Tibial artery (tissue), 4 donors: Measurements from ENCODE around the gene TGFB1.
A peak's percentile ranks its signal among the peaks of the same experiment; 100 is the strongest.

Experiments
- DNase-seq, 2 donors: peaks; one replicate each; pipeline ENCODE4 v3.0.0-alpha.2; 2019
- H3K27ac ChIP-seq, 2 donors: fragments of 200-600 bp; sonication (generic) in 1 of 2; 1 replicate in 1 of 2; 2 replicates in 1 of 2; pipeline ENCODE4 v1.5.1; 2018 to 2019; ENCODE audit warnings: mild to moderate bottlenecking in 1 of 2
- H3K27me3 ChIP-seq, 2 donors: fragments of 200-600 bp; sonication (generic) in 1 of 2; one replicate each; pipeline versions ENCODE4 v1.5.1 to v1.6.0; 2016 to 2019
- H3K36me3 ChIP-seq, 3 donors: fragments of 200-600 bp; sonication (generic) in 2 of 3; one replicate each; pipeline ENCODE4 v1.5.1; 2016 to 2019; ENCODE audit warnings: mild to moderate bottlenecking in 2 of 3
- H3K4me1 ChIP-seq, 4 donors: fragments of 200-600 bp; sonication (generic) in 2 of 4; 1 replicate in 3 of 4; 2 replicates in 1 of 4; pipeline ENCODE4 v1.5.1; 2016 to 2019
- H3K4me3 ChIP-seq, 2 donors: fragments of 200-600 bp; sonication (generic) in 1 of 2; 1 replicate in 1 of 2; 2 replicates in 1 of 2; pipeline ENCODE4 v1.5.1; 2018 to 2019; ENCODE audit warnings: mild to moderate bottlenecking in 2 of 2
- H3K9me3 ChIP-seq, 3 donors: fragments of 200-600 bp; sonication (generic) in 1 of 3; one replicate each; pipeline ENCODE4 v1.5.1; 2016 to 2019
- intact Hi-C: fragments of 100-400 bp; cut with DNase I; formaldehyde crosslinking; loops from one replicate; pipeline ENCODE4 v1.15.0; 2023; ENCODE audit warnings: low total_unique reads
- TF ChIP-seq, protein P1 (sequence below), 2 experiments: fragments of 200-600 bp in 1 of 2; fragments of 450-650 bp in 1 of 2; IDR thresholded peaks; one replicate each; pipeline ENCODE4 v1.5.1; 2017 to 2019; ENCODE audit warnings: antibody characterized with exemption in 2 of 2, mild to moderate bottlenecking in 1 of 2, moderate library complexity in 1 of 2

TGFB1 gene

GRCh38 chr19:41328842-41329225 is 24.9 kb downstream of the TGFB1 start:
- Histone ChIP-seq H3K27ac (peak overlapping the region in 1 of 2 donors; percentile 93), H3K36me3 (peaks cover 16 to 46% (median 21%) of the 10 kb centered on the region in 3 donors), H3K4me3 (no peak overlapping the region), H3K9me3 (no peaks in the 10 kb centered on the region), H3K4me1 (peaks cover 0 to 50% (median 44%) of the 10 kb centered on the region in 4 donors), H3K27me3 (no peaks in the 10 kb centered on the region)
- TF ChIP-seq, protein P1, sequence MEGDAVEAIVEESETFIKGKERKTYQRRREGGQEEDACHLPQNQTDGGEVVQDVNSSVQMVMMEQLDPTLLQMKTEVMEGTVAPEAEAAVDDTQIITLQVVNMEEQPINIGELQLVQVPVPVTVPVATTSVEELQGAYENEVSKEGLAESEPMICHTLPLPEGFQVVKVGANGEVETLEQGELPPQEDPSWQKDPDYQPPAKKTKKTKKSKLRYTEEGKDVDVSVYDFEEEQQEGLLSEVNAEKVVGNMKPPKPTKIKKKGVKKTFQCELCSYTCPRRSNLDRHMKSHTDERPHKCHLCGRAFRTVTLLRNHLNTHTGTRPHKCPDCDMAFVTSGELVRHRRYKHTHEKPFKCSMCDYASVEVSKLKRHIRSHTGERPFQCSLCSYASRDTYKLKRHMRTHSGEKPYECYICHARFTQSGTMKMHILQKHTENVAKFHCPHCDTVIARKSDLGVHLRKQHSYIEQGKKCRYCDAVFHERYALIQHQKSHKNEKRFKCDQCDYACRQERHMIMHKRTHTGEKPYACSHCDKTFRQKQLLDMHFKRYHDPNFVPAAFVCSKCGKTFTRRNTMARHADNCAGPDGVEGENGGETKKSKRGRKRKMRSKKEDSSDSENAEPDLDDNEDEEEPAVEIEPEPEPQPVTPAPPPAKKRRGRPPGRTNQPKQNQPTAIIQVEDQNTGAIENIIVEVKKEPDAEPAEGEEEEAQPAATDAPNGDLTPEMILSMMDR (IDR thresholded peaks at IDR 0.05), result no peak
- intact Hi-C loops, result no loop called here
- DNase-seq, result peak in 1 of 2 donors; percentile 37

DNA sequence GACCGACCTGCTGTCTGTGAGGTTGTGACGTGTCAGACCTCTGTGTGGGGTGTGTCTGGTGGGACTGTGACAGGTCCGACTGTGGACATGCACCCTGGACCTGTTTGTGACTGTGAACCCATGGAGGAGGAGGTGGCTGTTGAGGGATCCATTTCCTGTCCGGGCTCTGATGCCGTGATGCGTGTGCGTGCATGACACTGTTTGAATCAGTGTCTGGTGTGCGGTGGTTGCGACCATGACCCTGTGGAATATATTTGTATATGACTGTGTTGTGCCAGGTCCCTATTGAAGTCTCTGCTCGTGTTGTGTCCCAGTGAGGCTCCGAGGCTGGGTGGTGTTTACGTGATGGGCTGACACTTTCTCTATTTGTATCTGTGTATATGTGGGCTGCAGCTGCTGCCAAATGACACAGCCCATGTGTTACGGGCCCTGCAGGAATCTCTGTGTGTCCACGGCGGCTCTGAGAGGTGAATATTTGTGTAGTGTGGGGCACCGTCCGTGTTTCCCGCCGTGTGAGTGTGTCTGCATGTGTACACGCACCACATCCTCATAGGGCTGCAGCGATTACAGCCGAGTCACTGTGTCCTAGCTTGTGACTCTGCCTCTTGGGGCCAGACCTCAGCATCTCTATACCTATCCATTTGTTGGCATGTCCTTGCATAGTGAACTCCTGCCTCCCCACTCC is 25.4 kb downstream of the TGFB1 start:
- intact Hi-C loops, result no loop called here
- Histone ChIP-seq H3K9me3 (no peaks in the 10 kb centered on the region), H3K27ac (peak overlapping the region; percentile 89 to 93), H3K4me1 (peaks cover 0 to 55% (median 49%) of the 10 kb centered on the region in 4 donors), H3K27me3 (no peaks in the 10 kb centered on the region), H3K4me3 (no peak overlapping the region), H3K36me3 (peaks cover 16 to 46% (median 16%) of the 10 kb centered on the region in 3 donors)
- DNase-seq, result peak in 1 of 2 donors; percentile 34
- TF ChIP-seq, protein P1 (IDR thresholded peaks at IDR 0.05), result no peak

DNA sequence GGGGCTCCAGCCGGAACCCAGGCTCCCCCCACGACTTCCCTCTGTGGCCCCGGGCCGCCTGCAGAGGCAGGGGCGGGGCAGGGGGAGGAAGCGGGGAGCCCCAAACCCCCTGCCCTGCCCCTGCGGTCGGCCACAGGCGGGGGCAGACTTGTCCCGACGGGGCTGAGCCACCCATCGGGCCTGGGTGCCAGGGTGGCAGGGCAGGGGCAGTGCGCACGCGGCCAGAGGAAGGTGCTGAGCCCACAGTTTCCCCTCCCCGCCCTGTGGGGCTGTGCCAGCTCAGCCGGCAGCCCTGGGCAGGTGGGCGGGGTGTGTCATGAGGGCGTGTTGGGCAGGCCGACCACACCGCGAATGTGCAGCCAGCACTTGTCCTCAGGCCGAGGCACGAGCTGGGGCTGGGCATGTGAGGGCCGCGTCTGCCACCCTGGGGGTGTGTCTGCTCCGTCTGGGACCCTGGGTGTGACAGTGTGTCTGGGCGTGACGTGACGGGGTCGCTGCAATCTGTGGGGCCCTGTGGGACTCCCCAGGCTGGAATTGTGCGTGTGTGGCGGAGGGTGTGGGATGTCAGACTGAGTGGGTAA is 26.1 kb downstream of the TGFB1 start:
- peaks cover 16 to 49% (median 16%) of the 10 kb centered on the region in 3 donors for H3K36me3 ChIP-seq
- DNase-seq, result peak; percentile 73 to 87

GRCh38 chr19:41327076-41327575 is 26.6 kb downstream of the TGFB1 start:
- intact Hi-C loops, result no loop called here
- H3K4me1 ChIP-seq, result peaks cover 0 to 67% (median 60%) of the 10 kb centered on the region in 4 donors

More for the DNA sequence above, 26.1 kb downstream of the TGFB1 start:
- peak overlapping the region; percentile 89 to 93 for H3K27ac ChIP-seq
- H3K9me3 ChIP-seq, result no peaks in the 10 kb centered on the region
- intact Hi-C loops, result no loop called here
- H3K4me3 ChIP-seq, result peak overlapping the region; percentile 2 to 9
- peaks cover 0 to 61% (median 55%) of the 10 kb centered on the region in 4 donors for H3K4me1 ChIP-seq
- no peaks in the 10 kb centered on the region for H3K27me3 ChIP-seq
- TF ChIP-seq, protein P1 (IDR thresholded peaks at IDR 0.05), result no peak

DNA sequence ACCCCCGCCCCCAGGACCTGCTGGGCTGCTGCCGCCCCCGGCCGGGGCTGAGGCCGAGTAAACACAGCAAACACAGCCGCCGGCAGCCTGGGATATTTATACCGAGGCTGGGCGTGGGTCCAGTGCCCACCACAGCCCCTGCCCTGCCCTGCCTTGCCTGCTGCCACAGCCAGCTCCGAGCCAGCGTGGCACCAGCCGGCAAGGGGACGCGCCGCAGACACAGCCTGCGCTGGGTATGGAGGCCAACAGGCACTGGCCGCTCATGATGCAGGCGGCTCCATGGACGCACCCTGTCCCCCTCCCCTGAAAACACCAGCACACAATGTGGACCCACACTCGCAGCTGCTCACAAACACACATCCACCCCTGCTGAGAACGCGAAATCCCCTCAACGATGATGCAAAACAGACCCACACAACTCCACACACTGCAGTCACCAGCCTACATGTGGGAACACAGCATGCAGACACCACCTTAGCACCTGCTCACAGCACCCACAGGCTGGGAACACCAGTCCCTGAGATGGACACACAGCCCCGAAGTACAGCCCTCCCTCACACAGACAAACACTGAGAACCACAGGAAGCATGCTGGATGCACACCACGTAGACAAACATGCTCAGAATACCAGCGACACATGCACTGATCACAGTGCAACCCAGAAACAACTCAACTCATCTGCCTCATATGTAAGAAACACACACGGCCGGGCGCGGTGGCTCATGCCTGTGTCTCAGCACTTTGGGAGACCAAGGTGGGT is 27.6 kb downstream of the TGFB1 start:
- Histone ChIP-seq H3K36me3 (peaks cover 4 to 47% (median 11%) of the 10 kb centered on the region in 3 donors), H3K4me1 (peaks cover 0 to 75% (median 65%) of the 10 kb centered on the region in 4 donors), H3K27me3 (no peaks in the 10 kb centered on the region), H3K27ac (peak overlapping the region; percentile 89 to 93), H3K4me3 (peak overlapping the region; percentile 41 to 53), H3K9me3 (no peaks in the 10 kb centered on the region)
- peak; percentile 31 to 80 for DNase-seq
- TF ChIP-seq, protein P1 (IDR thresholded peaks at IDR 0.05), result no peak
- intact Hi-C loops, result no loop called here

More at GRCh38 chr19:41327076-41327575, 26.6 kb downstream of the TGFB1 start:
- DNase-seq, result no peak
- no peaks in the 10 kb centered on the region for H3K9me3 ChIP-seq
- peak overlapping the region; percentile 89 to 93 for H3K27ac ChIP-seq
- H3K4me3 ChIP-seq, result peak overlapping the region; percentile 2 to 9
- no peaks in the 10 kb centered on the region for H3K27me3 ChIP-seq
- H3K36me3 ChIP-seq, result peaks cover 13 to 50% (median 16%) of the 10 kb centered on the region in 3 donors
- TF ChIP-seq, protein P1 (IDR thresholded peaks at IDR 0.05), result no peak
